ENCODE measurements around the gene LRRC4C.

The LRRC4C gene

DNA sequence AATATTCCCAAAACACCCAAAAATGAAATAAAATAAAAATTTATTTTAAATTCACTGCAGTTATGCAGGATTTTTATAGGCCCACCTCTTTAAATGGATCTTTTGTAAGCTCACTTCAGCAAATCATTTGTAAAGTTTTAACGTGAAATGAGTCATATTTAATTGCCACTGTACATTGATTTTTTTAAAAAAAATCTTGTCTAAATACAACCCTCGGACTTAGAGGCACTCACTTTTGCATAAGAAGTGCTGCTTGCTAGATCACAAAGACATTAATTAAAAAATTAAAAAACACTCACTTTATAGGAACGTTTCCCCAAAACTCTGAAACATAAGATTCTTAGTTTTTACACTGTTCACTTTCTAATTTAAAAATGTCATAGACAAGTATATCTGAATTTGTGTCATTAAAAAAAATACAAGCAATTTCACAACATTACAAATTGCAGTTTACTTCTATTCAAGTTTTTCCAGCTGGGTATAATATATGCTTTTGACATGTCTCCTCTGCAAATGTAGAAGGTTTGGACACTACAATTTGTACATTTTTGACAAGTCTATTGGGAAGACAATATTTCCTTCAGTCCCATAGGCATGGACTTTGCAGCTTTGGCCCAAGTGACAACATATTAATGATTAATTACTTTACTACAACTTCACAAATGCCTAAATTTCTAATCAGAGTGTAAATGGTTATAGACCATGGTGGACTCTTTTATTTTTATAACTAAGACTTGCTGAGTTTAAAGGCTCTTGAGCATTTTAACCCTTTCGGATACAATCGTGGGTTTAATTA, 1088.4 kb downstream of the LRRC4C start:
- DNase-seq (ENCODE audit: low spot score) = no peak

DNA sequence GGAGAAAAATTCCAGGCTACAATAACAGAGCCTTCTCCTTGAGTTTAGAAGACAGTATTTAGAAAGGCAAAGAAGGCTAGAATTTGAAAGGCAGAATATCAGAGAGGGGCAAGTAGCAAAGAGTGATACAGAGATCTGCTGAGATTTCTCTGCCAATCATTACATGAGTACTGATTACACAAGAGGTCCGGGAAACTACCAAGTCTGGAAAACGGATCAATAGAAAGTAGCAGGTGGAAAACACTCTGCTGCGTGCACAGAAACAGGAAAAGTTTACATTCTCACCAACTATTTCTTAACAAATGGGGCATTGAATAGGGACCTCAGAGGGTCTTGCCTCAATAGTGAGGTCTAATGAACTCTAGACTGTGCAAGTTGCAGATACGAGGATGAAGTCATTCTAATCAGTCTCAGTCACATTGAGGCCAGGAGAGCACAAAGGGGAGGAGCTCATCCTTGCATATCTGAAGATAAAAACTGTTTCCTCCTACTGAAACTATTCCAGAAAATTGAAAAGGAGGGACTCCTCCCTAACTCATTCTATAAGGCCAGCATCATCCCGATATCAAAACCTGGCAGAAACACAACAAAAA, 1099.2 kb downstream of the LRRC4C start:
- no peak for DNase-seq (ENCODE audit: low spot score)

- no peak for DNase-seq (ENCODE audit: low spot score)
These were observed 1105.3 kb downstream of the LRRC4C start for GRCh38 chr11:40354121-40354520.

GRCh38 chr11:40340911-40341310, 1118.5 kb downstream of the LRRC4C start:
- no peak for DNase-seq (ENCODE audit: low spot score)

DNA sequence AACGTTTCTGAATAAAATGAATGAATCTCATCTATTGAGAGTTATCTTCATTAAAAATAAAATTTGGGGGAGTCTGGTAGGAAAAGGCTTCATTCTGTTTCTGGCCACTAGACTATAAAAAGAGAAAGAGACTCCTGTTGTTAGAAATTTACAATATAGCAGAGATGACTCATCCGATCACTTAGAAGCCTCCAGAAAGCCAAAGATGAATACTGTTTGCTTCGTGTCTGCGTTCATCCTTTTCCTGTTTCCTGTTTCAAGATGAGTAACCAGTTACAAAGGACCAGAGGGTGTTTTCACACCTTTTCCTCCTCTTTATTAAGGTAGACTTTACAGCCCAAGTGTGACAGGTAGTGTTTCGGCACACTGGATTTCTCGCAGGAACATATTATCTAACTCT, 1120.7 kb downstream of the LRRC4C start:
- DNase-seq (ENCODE audit: low spot score) = no peak

DNA sequence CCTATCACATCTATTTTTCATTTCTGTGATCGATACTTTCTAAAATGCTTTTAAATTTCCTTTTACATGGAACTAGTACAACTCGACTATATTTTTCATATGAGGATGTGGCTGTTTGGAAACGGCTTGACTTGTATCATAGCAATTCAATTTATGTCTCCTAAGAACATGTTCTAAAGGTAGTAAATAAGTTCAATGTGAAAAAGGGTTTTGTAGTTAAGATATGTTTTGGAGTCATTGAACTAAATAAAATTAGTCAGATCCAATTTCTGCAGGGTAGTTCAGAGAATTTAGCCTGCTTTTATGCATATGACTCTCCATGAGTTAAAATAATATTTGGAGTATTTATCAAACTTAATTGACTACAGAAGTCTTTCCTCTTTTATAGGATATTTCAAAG, 1121.4 kb downstream of the LRRC4C start:
- DNase-seq (ENCODE audit: low spot score) = no peak

DNA sequence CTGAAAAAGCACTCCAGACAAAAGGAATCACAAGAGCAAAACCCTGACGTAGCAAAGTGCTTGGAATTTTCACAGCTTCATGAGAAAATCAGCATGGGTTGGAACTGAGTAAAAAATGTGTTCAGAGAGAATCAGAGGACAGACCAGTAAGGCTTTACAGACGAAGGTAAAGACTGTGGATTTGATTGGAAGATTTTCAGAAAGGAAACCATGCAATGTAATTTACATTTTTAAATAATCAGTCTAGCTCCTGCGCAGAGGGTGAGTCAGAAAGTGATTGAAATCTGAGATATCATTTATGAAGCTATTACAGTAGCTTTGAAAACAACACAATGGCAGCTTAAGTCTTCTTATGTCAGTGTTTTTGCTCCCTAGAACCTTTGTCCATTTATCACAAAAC, 1122.3 kb downstream of the LRRC4C start:
- no peak for DNase-seq (ENCODE audit: low spot score)

DNA sequence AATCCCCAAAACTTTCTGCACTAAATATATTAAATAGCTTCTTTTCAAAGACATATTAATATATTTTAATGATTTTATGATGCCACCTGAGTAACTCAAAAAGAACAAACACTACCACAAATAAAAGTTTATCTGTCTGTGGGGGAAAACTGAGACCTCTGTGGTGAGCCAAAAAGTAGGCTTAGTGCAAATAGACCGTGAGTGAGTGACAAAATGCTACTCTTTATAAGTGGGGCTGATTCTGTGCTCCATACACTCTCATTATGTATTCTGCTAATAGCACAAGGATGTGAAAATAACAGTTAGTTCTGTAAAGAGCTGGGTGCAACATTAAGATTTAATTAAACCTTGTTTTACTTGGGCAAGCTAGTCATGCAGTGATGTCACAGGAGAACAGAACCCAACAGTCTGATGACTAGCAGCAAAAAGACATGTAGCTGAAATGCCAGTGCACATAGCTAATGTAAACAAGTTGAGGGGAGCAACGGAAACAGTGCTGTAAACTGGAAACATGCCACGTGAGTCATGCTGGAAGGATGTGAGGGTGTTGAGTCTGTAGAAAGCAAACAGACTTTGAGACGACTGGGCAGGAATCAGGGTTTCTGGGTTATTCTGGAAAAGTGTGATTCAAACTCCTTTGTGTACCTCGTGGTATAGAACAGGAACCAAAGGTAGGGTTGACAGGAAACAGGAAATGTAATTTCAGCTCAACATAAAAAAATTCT, 1130.4 kb downstream of the LRRC4C start:
- no peak for DNase-seq (ENCODE audit: low spot score)

DNA sequence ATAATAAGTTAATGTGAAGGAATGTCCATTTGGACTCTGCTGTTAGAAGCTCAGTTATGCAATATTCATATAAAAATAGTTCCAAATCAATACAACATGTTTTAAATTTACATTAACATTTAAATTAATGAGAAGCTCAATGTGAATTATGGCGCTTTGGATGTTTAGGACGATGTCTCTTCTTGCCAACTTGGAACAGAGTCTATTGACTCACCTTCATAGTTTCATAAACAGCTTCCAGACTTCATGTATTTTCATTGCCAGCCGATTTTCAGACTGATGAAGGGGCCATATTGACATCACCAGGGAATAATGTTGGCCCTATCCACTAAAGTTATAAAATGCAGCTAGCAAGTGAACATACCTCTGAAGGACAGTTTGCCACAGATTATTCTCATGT, 1136.2 kb downstream of the LRRC4C start:
- DNase-seq (ENCODE audit: low spot score) = no peak

GRCh38 chr11:40321537-40321936, 1137.9 kb downstream of the LRRC4C start:
- DNase-seq (ENCODE audit: low spot score) = no peak

DNA sequence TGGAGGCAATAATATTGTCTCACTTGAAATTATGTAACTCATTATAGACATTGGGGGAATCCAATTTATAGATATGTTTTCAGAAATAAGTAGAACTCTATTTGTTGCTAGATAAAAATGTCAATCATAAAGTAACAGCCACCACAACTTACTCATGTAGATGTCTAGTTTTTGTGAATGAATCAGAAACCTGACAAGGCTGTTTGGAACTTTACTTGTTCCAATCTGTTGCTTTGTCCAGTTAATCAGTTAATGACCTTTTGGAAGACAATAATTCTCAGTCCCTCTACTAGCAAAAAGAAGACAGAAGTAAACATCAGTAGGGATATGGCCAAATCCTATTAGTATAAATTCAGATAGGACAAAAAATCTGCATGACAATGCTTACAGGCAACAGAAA, 1143.3 kb downstream of the LRRC4C start:
- DNase-seq (ENCODE audit: low spot score) = no peak

DNA sequence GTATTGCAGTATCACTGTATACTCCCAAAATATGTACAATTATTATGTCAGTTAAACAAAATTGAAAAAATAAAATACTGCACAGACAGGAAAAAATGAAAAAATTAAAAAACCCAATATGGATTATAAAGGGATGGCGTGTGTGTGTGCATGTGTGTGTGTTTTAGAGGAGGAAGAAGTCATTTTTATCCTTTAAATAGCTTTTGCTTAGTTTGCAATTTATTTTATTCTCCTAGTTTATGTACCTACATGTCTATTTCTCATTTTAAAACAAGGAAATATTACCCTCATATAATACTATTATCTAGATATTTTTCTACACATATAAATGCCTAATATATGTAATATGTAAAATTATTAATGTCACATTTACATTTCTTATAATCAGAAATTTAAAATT, 1144.3 kb downstream of the LRRC4C start:
- DNase-seq (ENCODE audit: low spot score) = no peak

DNA sequence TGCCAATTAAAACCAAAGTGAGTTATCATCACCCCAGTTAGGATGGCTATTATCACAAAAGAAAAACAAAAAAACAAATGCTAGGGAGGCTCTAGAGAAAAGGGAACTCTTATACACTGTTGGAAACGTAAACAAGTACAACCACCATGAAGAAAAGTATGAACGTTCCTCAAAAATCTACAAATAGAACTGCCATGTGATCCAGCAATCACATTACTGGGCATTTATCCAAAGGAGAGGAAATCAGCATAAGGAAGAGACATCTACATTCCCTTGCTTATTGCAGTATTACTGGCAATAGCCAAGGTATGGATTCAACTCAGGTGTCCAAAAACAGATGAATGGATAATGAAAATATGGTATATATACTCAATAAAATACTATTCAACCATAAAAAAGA, 1145.1 kb downstream of the LRRC4C start:
- DNase-seq (ENCODE audit: low spot score) = no peak

- peak; percentile 51 for DNase-seq (ENCODE audit: low spot score)
These were observed 1152.4 kb downstream of the LRRC4C start for GRCh38 chr11:40306938-40307548.

DNA sequence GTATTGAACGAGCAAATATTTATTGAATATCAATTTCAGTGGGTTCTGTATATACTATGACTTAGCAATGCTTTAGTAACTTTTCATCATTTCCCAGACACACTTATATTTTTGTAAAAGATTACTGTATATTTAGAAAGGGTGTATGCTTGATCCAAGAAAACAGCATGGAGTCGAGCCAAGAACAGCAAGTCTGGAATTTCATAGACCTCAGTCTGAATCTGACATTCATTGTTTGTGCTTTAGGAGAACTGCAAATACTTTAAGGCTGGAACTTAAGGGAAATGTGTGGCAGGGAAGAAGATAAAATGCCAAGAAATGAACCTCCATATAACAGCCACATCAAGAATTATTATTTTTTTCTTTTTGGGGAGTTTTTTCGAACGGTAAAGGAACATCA, 1156.8 kb downstream of the LRRC4C start:
- no peak for DNase-seq (ENCODE audit: low spot score)

DNA sequence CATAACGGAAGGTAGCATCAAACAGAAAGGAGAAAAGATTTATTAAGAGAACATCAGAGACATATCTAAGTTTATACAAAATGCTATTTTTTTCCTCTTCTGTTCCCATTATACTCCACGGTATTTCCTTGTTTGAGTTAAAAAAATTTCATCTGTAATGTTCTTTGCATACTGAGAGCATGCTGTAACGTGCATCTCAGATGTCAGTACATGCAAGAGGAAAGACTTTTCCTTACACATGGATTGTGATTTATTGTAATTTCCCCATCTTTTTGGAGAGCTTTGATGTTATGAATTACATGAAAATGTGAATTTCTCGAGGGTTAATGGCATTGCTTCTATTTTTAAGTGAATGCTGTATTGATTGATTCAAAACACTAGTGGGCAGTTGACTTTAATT, 1164.0 kb downstream of the LRRC4C start:
- no peak for DNase-seq (ENCODE audit: low spot score)

GRCh38 chr11:40294741-40295140, 1164.7 kb downstream of the LRRC4C start:
- DNase-seq (ENCODE audit: low spot score) = no peak

- no peak for DNase-seq (ENCODE audit: low spot score)
These were observed 1165.1 kb downstream of the LRRC4C start for GRCh38 chr11:40294349-40294735.

GRCh38 chr11:40293655-40294348, 1165.7 kb downstream of the LRRC4C start:
- DNase-seq (ENCODE audit: low spot score) = peak; percentile 69

GRCh38 chr11:40292721-40293508, 1166.5 kb downstream of the LRRC4C start:
- DNase-seq (ENCODE audit: low spot score) = peak; percentile 20

- DNase-seq (ENCODE audit: low spot score) = no peak
These were observed 1167.7 kb downstream of the LRRC4C start for GRCh38 chr11:40291741-40292140.
